ENCODE data around the gene PAX8.

PAX8 gene

DNA sequence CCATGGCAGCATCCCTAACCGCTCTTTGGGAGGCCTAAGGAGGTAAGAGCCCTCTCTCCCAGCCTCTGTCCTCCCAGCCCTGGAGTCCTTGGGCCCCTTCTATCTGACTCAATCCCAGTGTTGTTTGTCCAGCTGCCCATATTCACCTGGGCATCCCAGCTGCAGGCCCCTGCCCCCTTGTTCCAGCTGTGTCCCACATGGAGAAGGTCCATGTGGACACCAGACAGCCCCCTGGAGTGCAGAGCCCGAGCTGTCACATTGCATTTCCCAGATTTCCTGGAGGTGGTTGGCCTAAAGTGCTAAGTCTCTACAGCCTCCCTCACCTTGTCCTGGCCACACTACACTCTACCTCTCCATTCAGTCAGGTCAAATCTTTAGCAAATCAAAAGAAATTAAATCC lies 62.4 kb downstream of the PAX8 start:
- no peak overlapping the region for H3K4me2 ChIP-seq (ENCODE audit: insufficient read depth, low read length)
- no peak overlapping the region for H3K27ac ChIP-seq (ENCODE audit: low read length)
- no peaks in the 10 kb centered on the region for H3K4me1 ChIP-seq (ENCODE audit: insufficient read depth, low read length)
- no peaks in the 10 kb centered on the region for H3K27me3 ChIP-seq (ENCODE audit: insufficient read depth, low read length, poor library complexity)
- H3K36me3 ChIP-seq (ENCODE audit: insufficient read depth, low read length), result no peaks in the 10 kb centered on the region
- DNase-seq (no peak), ATAC-seq (ENCODE audit: insufficient read depth, low read depth) (no peak)
- no peaks in the 10 kb centered on the region for H3K79me2 ChIP-seq (ENCODE audit: insufficient read depth, low read length)
- no peak overlapping the region for H3K9ac ChIP-seq (ENCODE audit: low read depth, low read length)
- TF ChIP-seq, protein P1, sequence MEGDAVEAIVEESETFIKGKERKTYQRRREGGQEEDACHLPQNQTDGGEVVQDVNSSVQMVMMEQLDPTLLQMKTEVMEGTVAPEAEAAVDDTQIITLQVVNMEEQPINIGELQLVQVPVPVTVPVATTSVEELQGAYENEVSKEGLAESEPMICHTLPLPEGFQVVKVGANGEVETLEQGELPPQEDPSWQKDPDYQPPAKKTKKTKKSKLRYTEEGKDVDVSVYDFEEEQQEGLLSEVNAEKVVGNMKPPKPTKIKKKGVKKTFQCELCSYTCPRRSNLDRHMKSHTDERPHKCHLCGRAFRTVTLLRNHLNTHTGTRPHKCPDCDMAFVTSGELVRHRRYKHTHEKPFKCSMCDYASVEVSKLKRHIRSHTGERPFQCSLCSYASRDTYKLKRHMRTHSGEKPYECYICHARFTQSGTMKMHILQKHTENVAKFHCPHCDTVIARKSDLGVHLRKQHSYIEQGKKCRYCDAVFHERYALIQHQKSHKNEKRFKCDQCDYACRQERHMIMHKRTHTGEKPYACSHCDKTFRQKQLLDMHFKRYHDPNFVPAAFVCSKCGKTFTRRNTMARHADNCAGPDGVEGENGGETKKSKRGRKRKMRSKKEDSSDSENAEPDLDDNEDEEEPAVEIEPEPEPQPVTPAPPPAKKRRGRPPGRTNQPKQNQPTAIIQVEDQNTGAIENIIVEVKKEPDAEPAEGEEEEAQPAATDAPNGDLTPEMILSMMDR (IDR thresholded peaks at IDR 0.05; ENCODE audit: borderline replicate concordance, extremely low read depth, low read length, poor library complexity, severe bottlenecking), result no peak
- TF ChIP-seq EZH2 (IDR thresholded peaks at IDR 0.05; ENCODE audit: borderline replicate concordance, low read depth, low read length, severe bottlenecking), result no peak
- H4K20me1 ChIP-seq (ENCODE audit: insufficient read depth, low read length), result no peaks in the 10 kb centered on the region
- H2AFZ ChIP-seq (ENCODE audit: low read depth, low read length), result no peak overlapping the region
- H3K9me3 ChIP-seq (ENCODE audit: insufficient read depth, low read length, severe bottlenecking), result no peaks in the 10 kb centered on the region
- no peak overlapping the region for H3K4me3 ChIP-seq (ENCODE audit: low read depth in 1 of 2, low read length in 2 of 2)

DNA sequence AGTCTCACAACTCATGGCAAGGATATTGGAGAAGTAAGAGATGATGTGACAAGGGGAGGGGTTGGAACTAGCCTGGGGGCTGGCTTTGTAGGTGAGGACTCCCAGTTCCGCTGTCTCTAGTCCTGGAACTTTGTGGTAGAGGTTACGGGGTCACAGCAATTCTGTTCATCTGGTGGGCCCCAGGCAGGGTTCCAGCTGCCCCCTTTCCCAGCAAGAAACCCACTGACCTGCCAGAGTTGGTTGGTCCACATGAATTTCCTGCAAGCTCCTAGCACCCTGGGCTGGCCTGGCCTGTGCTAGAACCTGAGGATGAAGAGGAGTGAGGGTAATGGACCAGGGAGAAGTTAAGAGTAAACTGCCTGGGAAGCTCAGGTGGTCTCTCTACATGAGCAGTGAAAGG lies 63.7 kb downstream of the PAX8 start:
- Histone ChIP-seq H3K4me3 (ENCODE audit: low read depth in 1 of 2, low read length in 2 of 2) (no peak overlapping the region), H3K4me2 (ENCODE audit: insufficient read depth, low read length) (no peak overlapping the region), H4K20me1 (ENCODE audit: insufficient read depth, low read length) (no peaks in the 10 kb centered on the region), H2AFZ (ENCODE audit: low read depth, low read length) (no peak overlapping the region), H3K79me2 (ENCODE audit: insufficient read depth, low read length) (no peaks in the 10 kb centered on the region), H3K4me1 (ENCODE audit: insufficient read depth, low read length) (no peaks in the 10 kb centered on the region), H3K9ac (ENCODE audit: low read depth, low read length) (no peak overlapping the region), H3K27ac (ENCODE audit: low read length) (no peak overlapping the region), H3K36me3 (ENCODE audit: insufficient read depth, low read length) (no peaks in the 10 kb centered on the region), H3K27me3 (ENCODE audit: insufficient read depth, low read length, poor library complexity) (no peaks in the 10 kb centered on the region), H3K9me3 (ENCODE audit: insufficient read depth, low read length, severe bottlenecking) (no peaks in the 10 kb centered on the region)
- DNase-seq, result no peak
- TF ChIP-seq, protein P1 (IDR thresholded peaks at IDR 0.05; ENCODE audit: borderline replicate concordance, extremely low read depth, low read length, poor library complexity, severe bottlenecking), result no peak
- TF ChIP-seq EZH2 (IDR thresholded peaks at IDR 0.05; ENCODE audit: borderline replicate concordance, low read depth, low read length, severe bottlenecking), result no peak
- ATAC-seq (ENCODE audit: insufficient read depth, low read depth), result no peak

DNA sequence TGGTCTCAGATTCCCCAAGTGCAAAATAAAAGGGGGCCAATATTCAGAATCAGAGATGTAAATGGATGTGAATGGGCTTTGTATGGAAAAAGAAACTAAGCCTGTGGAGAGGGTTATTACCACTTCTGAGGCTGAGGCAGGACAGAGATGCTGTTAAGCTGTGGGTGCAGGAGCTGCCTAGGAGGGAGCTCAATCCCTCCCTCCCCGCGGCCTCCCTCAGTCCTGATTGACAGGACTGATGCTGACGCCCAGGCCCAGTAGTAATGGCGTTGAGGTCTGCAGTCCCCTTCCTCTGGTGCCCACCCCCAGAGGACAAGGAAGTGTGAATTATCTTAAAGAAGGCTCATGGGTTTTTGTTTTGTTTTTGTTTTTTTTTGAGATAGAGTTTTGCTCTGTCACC lies 64.6 kb downstream of the PAX8 start:
- Histone ChIP-seq H3K36me3 (ENCODE audit: insufficient read depth, low read length) (no peaks in the 10 kb centered on the region), H3K4me2 (ENCODE audit: insufficient read depth, low read length) (no peak overlapping the region), H3K9ac (ENCODE audit: low read depth, low read length) (no peak overlapping the region), H3K4me3 (ENCODE audit: low read depth in 1 of 2, low read length in 2 of 2) (no peak overlapping the region), H2AFZ (ENCODE audit: low read depth, low read length) (no peak overlapping the region), H3K27me3 (ENCODE audit: insufficient read depth, low read length, poor library complexity) (no peaks in the 10 kb centered on the region), H4K20me1 (ENCODE audit: insufficient read depth, low read length) (no peaks in the 10 kb centered on the region), H3K27ac (ENCODE audit: low read length) (no peak overlapping the region), H3K9me3 (ENCODE audit: insufficient read depth, low read length, severe bottlenecking) (no peaks in the 10 kb centered on the region), H3K4me1 (ENCODE audit: insufficient read depth, low read length) (no peaks in the 10 kb centered on the region), H3K79me2 (ENCODE audit: insufficient read depth, low read length) (no peaks in the 10 kb centered on the region)
- TF ChIP-seq, protein P1 (IDR thresholded peaks at IDR 0.05; ENCODE audit: borderline replicate concordance, extremely low read depth, low read length, poor library complexity, severe bottlenecking), result no peak
- TF ChIP-seq EZH2 (IDR thresholded peaks at IDR 0.05; ENCODE audit: borderline replicate concordance, low read depth, low read length, severe bottlenecking), result no peak
- ATAC-seq (ENCODE audit: insufficient read depth, low read depth) (peak; percentile 65), DNase-seq (no peak)

Measured in DND-41 (cell line).